LNCaP clone FGC (cell line): Measurements from ENCODE around the gene PLEKHM2.
A peak's percentile ranks its signal among the peaks of the same experiment; 100 is the strongest.

Experiments
- DNase-seq: peaks from one replicate; pipeline ENCODE4 v3.0.0-alpha.2; 2011; ENCODE audit warnings: low read depth
- H3K4me3 ChIP-seq: 2 replicates; pipeline ENCODE4 v1.5.1; 2011; ENCODE audit warnings: mild to moderate bottlenecking, low read depth, low read length, control low read depth
- TF ChIP-seq, protein P1 (sequence below): IDR thresholded peaks from 2 replicates; pipeline ENCODE4 v1.5.1; 2012; ENCODE audit warnings: mild to moderate bottlenecking; ENCODE audit not compliant: control insufficient read depth, insufficient read depth; ENCODE audit errors: extremely low read depth

Gene PLEKHM2

DNA sequence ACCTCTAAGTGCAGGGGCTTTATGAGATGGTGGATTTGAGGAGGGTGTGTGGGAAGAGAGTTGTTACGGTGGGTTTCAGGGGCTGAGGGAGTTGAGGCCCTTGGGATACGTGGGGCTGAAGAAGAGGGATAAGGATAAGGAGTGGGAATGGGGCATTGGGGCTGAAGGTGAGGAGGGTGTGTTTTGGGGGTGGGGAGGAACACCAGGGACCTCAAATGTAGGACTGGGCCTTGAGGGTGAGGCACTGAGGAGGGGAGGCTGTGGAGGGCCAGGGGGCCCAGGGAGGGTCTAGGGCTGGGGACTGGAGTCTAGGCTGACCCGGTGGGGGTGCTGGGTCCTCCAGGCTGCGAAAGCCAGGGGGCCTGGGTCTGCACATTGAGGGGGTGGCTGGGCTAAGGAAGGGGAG lies 1.2 kb upstream of the PLEKHM2 start:
- H3K4me3 ChIP-seq = no peak overlapping the region
- no peak for DNase-seq
- TF ChIP-seq, protein P1, sequence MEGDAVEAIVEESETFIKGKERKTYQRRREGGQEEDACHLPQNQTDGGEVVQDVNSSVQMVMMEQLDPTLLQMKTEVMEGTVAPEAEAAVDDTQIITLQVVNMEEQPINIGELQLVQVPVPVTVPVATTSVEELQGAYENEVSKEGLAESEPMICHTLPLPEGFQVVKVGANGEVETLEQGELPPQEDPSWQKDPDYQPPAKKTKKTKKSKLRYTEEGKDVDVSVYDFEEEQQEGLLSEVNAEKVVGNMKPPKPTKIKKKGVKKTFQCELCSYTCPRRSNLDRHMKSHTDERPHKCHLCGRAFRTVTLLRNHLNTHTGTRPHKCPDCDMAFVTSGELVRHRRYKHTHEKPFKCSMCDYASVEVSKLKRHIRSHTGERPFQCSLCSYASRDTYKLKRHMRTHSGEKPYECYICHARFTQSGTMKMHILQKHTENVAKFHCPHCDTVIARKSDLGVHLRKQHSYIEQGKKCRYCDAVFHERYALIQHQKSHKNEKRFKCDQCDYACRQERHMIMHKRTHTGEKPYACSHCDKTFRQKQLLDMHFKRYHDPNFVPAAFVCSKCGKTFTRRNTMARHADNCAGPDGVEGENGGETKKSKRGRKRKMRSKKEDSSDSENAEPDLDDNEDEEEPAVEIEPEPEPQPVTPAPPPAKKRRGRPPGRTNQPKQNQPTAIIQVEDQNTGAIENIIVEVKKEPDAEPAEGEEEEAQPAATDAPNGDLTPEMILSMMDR = no peak

DNA sequence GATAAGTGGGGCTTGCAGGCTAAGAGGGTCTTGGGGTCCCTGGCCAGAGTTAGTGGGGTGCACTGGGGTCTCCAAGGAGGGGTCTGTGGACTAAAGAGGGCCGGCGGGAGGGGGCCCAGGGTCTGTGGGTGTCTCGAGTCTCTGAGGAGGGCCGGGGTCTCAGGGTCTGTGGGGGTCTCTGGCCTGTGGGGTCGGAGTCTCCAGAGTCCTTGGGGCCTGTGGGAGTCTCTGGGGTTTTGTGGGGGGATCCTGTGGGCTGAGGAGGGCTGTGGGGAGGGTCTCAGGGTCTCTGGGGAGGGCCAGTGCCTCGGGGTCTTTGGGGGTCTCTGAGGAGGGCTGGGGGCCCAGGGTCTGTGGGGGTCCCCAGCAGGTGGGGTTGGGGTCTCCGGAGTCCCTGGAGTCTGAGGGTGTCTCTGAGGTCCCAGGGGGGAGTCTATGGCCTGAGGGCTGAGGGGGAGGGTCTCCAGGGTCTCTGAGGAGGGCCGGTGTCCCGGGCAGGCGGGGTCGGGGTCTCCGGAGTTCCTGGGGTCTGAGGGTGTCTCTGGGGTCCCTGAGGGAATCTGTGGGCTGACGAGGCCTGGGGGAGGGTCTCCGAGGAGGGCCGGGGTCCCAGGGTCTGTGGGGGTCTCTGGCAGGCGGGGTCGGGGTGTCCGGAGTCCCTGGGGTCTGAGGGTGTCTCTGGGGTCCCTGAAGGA lies 628 bp upstream of the PLEKHM2 start:
- TF ChIP-seq, protein P1 = no peak
- peak overlapping the region; percentile 66 for H3K4me3 ChIP-seq
- no peak for DNase-seq

DNA sequence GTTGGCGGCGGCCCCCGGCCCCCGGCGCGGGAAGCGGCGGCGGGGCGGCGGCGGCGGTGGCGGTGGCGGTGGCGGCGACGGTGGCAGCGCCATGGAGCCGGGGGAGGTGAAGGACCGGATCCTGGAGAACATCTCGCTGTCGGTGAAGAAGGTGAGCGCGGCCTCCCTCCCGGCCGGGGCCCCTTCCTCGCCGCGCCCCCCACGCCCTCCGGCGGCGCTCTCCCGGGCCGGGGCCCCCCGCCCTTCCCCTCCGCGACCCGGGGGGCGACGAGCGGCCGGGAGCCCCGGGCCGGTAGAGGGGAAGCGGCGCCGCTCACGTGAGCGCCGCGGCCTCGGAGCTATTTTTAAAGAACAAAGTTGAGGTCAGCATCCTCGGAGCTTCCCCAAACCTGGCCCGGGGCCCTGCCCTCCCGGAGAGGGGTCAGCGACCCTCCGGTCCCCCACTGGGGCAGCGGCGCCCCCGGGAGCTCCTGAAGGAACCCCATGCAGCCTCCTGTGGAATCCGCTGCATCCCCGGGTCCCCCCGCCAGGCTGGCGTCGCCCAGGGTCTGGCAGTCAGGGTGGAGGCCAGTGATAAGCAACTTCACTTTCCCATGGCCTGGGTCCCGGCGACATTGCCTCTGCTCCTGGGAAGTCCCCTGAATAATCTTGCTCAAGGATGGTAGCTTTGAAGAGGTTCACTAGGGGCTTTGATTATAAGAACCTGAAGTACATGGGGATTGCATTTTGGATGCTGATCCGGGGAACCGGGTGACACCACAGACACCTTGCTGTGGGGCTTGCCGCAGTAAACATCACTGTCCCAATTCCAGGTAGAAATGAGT lies 560 bp downstream of the PLEKHM2 start:
- TF ChIP-seq, protein P1 = no peak
- peak overlapping the region; percentile 67 for H3K4me3 ChIP-seq
- no peak for DNase-seq

DNA sequence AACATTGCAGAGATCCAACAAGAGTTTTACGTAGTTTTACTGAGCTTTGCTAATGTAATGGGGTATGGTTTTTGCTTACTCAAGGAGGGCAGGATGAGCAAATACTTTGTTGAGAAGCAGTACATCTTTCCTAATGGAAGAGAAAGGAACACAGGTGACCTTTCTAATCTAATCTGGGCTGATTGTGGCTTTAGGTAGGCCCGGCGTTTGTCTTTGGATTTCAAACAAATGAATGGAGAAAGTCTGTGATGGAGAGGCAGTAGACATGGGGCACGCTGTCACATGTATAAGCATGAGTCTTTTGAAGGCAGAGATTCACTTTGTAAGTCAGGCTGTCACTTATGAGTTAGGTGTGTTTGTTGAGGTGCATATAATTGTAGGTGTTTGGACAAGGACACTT lies 1.7 kb downstream of the PLEKHM2 start:
- DNase-seq = no peak
- TF ChIP-seq, protein P1 = no peak
- no peak overlapping the region for H3K4me3 ChIP-seq

DNA sequence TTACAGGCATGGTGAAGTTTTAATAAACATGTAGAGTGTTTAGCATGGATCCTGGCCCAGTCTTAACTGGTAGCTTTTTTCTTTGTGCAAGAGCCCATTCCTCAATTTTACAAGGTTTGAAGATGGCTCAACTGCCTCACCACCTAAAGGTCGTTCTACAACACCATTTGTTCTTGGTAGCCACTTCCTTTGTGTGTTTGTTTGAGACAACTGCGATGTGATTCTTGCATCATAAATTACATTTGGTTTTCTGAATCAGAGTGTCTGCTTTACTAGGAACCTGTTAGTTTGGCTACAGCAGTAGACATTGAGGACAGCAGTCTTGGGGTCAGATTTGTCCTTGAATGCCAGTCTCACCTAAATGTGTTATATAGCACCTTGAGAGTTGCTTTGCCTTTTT lies 3.3 kb downstream of the PLEKHM2 start:
- no peak for DNase-seq
- TF ChIP-seq, protein P1 = no peak
- no peak overlapping the region for H3K4me3 ChIP-seq

DNA sequence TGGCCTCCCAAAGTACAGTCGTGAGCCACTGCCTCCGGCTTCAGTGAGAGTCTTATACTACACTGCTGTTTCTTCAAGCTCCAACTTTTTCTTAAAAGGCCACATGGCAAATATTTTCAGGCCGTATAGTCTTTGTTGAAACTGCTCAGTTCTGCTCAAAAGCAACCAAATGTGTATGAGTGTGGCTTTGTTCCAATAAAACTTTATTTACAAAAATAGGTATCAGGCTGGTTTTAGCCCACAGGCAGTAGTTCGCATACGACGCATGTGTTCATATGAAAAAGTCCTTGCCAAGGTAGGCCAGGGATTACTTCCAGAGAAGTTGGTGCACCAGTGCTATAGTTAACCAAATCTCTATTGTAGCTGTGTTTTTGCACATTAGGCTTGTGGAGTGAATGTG lies 6.2 kb downstream of the PLEKHM2 start:
- DNase-seq = no peak
- TF ChIP-seq, protein P1 = no peak
- no peak overlapping the region for H3K4me3 ChIP-seq
